Gastroesophageal sphincter (tissue), 4 donors: ENCODE results near the gene AGPAT3. TPM values are rescaled to one million over a fixed set of nuclear protein-coding genes. Genes with fewer than 3 reads are reported as not detected.

Experiments
- ATAC-seq: fragments of 150-250 bp; one replicate; pipeline ENCODE4 v1.9.1; 2016; ENCODE audit warnings: mild to moderate bottlenecking, moderate library complexity
- H3K27ac ChIP-seq, 4 donors: fragments of 200-600 bp; sonication (generic) in 3 of 4; 1 replicate in 3 of 4; 2 replicates in 1 of 4; pipeline ENCODE4 v1.5.1; 2016 to 2019
- H3K27me3 ChIP-seq: fragments of 200-600 bp; sonication (generic); one replicate; pipeline ENCODE4 v1.5.1; 2019
- H3K36me3 ChIP-seq, 2 donors: fragments of 200-600 bp; sonication (generic); one replicate each; pipeline ENCODE4 v1.5.1; 2019; ENCODE audit warnings: control low read depth in 1 of 2
- H3K4me1 ChIP-seq, 3 donors: fragments of 200-600 bp; sonication (generic); 1 replicate in 2 of 3; 2 replicates in 1 of 3; pipeline ENCODE4 v1.5.1; 2016 to 2019; ENCODE audit warnings: control low read depth in 2 of 3
- H3K4me3 ChIP-seq, 2 donors: fragments of 200-600 bp; sonication (generic); one replicate each; pipeline ENCODE4 v1.5.1; 2019; ENCODE audit warnings: mild to moderate bottlenecking in 1 of 2, moderate library complexity in 1 of 2
- H3K9me3 ChIP-seq, 3 donors: fragments of 200-600 bp; sonication (generic); one replicate each; pipeline ENCODE4 v1.5.1; 2017 to 2019; ENCODE audit warnings: control low read depth in 2 of 3
- EP300 ChIP-seq: sonication (generic); formaldehyde crosslinking; IDR thresholded peaks from one replicate; pipeline ENCODE4 v1.6.1; 2017; ENCODE audit warnings: antibody characterized with exemption, mild to moderate bottlenecking
- POLR2A ChIP-seq, 2 donors: fragments of 450-650 bp; IDR thresholded peaks; one replicate each; pipeline ENCODE4 v1.6.1; 2017; ENCODE audit warnings: antibody characterized with exemption in 2 of 2, mild to moderate bottlenecking in 2 of 2, moderate library complexity in 1 of 2
- POLR2AphosphoS5 ChIP-seq: sonication (generic); formaldehyde crosslinking; IDR thresholded peaks from one replicate; pipeline ENCODE4 v1.6.1; 2017; ENCODE audit warnings: antibody characterized with exemption
- WGBS, 2 donors: methylation state at CpG; one replicate each; pipeline ENCODE4 v1.1.5; 2018; ENCODE audit warnings: low coverage in 1 of 2; 5-methylcytosine and 5-hydroxymethylcytosine counted together
- total RNA-seq, 4 donors: library from RNA; depleted of rRNA; stranded (reverse); fragments of >200 nt; gene quantifications; one replicate each; pipeline ENCODE4 v1.1.0, GENCODE V29; 2016
- TF ChIP-seq, protein P1 (sequence below), 4 experiments: fragments of 200-600 bp in 2 of 4; fragments of 450-650 bp in 2 of 4; sonication (generic) in 1 of 4; IDR thresholded peaks; one replicate each; pipeline ENCODE4 v1.5.1; 2017 to 2019; ENCODE audit warnings: antibody characterized with exemption in 4 of 4, mild to moderate bottlenecking in 2 of 4, moderate library complexity in 2 of 4

Gene AGPAT3
- total RNA-seq, 4 donors from 2014 or later = 27.1 to 46.9 (median 32.2) TPM

- no peak overlapping the region for H3K27ac ChIP-seq
- ATAC-seq = no peak
- 67 to 75% methylated on average over 8 to 11 of the region's 21 CpGs for WGBS, 2 donors
Observed at GRCh38 chr21:43911015-43911934, 46.3 kb downstream of the AGPAT3 start.

GRCh38 chr21:43911935-43912487 is 47.0 kb downstream of the AGPAT3 start:
- 89 to 97% methylated on average over 4 to 7 of the region's 17 CpGs for WGBS, 2 donors
- Histone ChIP-seq H3K9me3 (peaks cover 0 to 13% (median 0%) of the 10 kb centered on the region in 3 donors), H3K27me3 (no peaks in the 10 kb centered on the region), H3K36me3 (peaks cover 0 to 12% of the 10 kb centered on the region in 2 donors), H3K4me3 (no peak overlapping the region), H3K4me1 (peaks cover 0 to 57% (median 0%) of the 10 kb centered on the region in 3 donors), H3K27ac (no peak overlapping the region)
- TF ChIP-seq EP300 (no peak), POLR2A (IDR thresholded peaks at IDR 0.05) (no peak), POLR2AphosphoS5 (no peak)
- TF ChIP-seq, protein P1, sequence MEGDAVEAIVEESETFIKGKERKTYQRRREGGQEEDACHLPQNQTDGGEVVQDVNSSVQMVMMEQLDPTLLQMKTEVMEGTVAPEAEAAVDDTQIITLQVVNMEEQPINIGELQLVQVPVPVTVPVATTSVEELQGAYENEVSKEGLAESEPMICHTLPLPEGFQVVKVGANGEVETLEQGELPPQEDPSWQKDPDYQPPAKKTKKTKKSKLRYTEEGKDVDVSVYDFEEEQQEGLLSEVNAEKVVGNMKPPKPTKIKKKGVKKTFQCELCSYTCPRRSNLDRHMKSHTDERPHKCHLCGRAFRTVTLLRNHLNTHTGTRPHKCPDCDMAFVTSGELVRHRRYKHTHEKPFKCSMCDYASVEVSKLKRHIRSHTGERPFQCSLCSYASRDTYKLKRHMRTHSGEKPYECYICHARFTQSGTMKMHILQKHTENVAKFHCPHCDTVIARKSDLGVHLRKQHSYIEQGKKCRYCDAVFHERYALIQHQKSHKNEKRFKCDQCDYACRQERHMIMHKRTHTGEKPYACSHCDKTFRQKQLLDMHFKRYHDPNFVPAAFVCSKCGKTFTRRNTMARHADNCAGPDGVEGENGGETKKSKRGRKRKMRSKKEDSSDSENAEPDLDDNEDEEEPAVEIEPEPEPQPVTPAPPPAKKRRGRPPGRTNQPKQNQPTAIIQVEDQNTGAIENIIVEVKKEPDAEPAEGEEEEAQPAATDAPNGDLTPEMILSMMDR (IDR thresholded peaks at IDR 0.05) = no peak
- no peak for ATAC-seq

More at GRCh38 chr21:43911015-43911934, 46.3 kb downstream of the AGPAT3 start:
- Histone ChIP-seq H3K27me3 (no peaks in the 10 kb centered on the region), H3K9me3 (peaks cover 0 to 13% (median 0%) of the 10 kb centered on the region in 3 donors), H3K36me3 (peaks cover 0 to 18% of the 10 kb centered on the region in 2 donors), H3K4me1 (peaks cover 0 to 50% (median 0%) of the 10 kb centered on the region in 3 donors), H3K4me3 (no peak overlapping the region)
- TF ChIP-seq POLR2A (IDR thresholded peaks at IDR 0.05) (no peak), POLR2AphosphoS5 (no peak)

DNA sequence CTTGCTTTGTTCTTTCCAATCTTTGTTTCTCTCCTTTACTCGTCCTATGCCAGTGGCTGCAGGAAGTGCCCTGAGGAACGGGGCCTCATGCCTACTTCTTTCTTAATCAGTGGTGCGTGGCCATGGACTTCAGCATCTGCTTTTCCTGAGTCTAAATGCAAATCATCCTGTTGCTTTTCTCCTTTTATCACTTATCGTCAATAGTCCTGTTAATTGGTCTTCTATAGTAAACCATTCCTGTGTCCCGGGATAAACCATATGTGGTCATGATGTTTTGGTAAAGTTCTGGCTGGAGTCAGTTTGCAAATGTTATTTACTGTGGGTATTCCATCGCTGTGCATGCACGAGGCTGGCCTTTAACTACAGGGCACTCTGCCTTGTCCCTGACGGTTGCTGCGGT is 47.5 kb downstream of the AGPAT3 start:
- 83 to 93% methylated on average over 8 to 9 of the region's 9 CpGs for WGBS, 2 donors

GRCh38 chr21:43912910-43913309 is 47.9 kb downstream of the AGPAT3 start:
- Histone ChIP-seq H3K27me3 (no peaks in the 10 kb centered on the region), H3K4me1 (peaks cover 0 to 61% (median 0%) of the 10 kb centered on the region in 3 donors), H3K27ac (no peak overlapping the region), H3K36me3 (peaks cover 0 to 6% of the 10 kb centered on the region in 2 donors), H3K4me3 (no peak overlapping the region), H3K9me3 (peaks cover 0 to 13% (median 0%) of the 10 kb centered on the region in 3 donors)
- TF ChIP-seq POLR2AphosphoS5 (no peak), POLR2A (IDR thresholded peaks at IDR 0.05) (no peak), EP300 (no peak)
- TF ChIP-seq, protein P1 (IDR thresholded peaks at IDR 0.05) = no peak
- no peak for ATAC-seq
- 98% methylated on average over 3 of the region's 3 CpGs; no CpG with 5 or more reads in 1 of the 2 donors for WGBS, 2 donors

More for the DNA sequence above, 47.5 kb downstream of the AGPAT3 start:
- Histone ChIP-seq H3K27me3 (no peaks in the 10 kb centered on the region), H3K27ac (no peak overlapping the region), H3K36me3 (peaks cover 0 to 7% of the 10 kb centered on the region in 2 donors), H3K4me1 (peaks cover 0 to 62% (median 0%) of the 10 kb centered on the region in 3 donors), H3K9me3 (peaks cover 0 to 13% (median 0%) of the 10 kb centered on the region in 3 donors), H3K4me3 (no peak overlapping the region)
- ATAC-seq = no peak
- TF ChIP-seq POLR2AphosphoS5 (no peak), EP300 (no peak)
- TF ChIP-seq, protein P1 (IDR thresholded peaks at IDR 0.05) = no peak

DNA sequence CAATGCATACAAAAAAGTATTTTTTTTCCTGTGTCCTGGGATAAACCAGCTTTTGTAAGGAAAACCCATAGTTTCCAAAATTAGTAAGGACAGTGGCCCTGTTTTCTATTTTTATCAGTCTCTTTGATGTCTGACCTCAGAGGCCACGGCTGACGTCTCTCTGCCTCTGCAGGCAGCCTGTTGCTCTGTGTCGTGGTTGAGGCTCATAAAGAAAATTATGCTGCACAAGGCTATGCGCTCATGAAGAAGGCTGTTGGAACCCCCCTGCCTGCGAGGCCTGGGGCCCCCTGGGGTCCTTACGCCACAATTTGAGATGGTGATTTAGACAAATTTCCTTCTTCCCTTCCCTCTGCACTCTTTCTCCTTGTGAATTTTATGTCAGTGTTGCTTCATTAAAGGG is 48.9 kb downstream of the AGPAT3 start:
- TF ChIP-seq, protein P1 (IDR thresholded peaks at IDR 0.05) = no peak
- no peak for TF ChIP-seq EP300
- TF ChIP-seq POLR2A (IDR thresholded peaks at IDR 0.05) = no peak
- Histone ChIP-seq H3K36me3 (peaks cover 0 to 6% of the 10 kb centered on the region in 2 donors), H3K4me3 (no peak overlapping the region), H3K4me1 (peaks cover 0 to 61% (median 0%) of the 10 kb centered on the region in 3 donors), H3K27ac (no peak overlapping the region), H3K27me3 (no peaks in the 10 kb centered on the region), H3K9me3 (peaks cover 0 to 13% (median 0%) of the 10 kb centered on the region in 3 donors)
- ATAC-seq = no peak
- WGBS, 2 donors = 39 to 50% methylated on average over 3 to 6 of the region's 6 CpGs
